ENCODE measurements around the gene FXYD3. TPM values are rescaled to one million over a fixed set of nuclear protein-coding genes. Genes with fewer than 3 reads are reported as not detected.

Gene FXYD3
- polyA plus RNA-seq (not detected in 2 replicates), polyA minus RNA-seq (not detected in 2 replicates)

- Histone ChIP-seq H3K9ac (ENCODE audit: low read length) (no peak within 1 kb of the TSS), H3K9me2 (ENCODE audit: insufficient read depth, low read length) (no peaks in the 10 kb centered on the region), H3K36me3 (ENCODE audit: insufficient read depth, low read length) (no peaks in the 10 kb centered on the region), H3K4me2 (ENCODE audit: low read length) (no peak within 1 kb of the TSS), H2AFZ (ENCODE audit: low read depth, low read length) (no peak within 1 kb of the TSS), H4K20me1 (ENCODE audit: insufficient read depth) (no peaks in the 10 kb centered on the region), H3K4me3 (ENCODE audit: low read length) (no peak within 1 kb of the TSS), H3K9me3 (ENCODE audit: low read length) (no peaks in the 10 kb centered on the region), H3K27ac (ENCODE audit: low read length) (no peak within 1 kb of the TSS), H3K79me2 (replicated peaks; ENCODE audit: insufficient read depth, low read length) (no peaks in the 10 kb centered on the region), H3F3A (ENCODE audit: insufficient read depth, low read length, poor library complexity, severe bottlenecking) (no peaks in the 10 kb centered on the region), H3K27me3 (ENCODE audit: insufficient read depth, low read depth, low read length) (no peaks in the 10 kb centered on the region)
- TF ChIP-seq TAF1 (IDR thresholded peaks at IDR 0.05; ENCODE audit: low read depth) (no peak), REST (IDR thresholded peaks at IDR 0.05; ENCODE audit: borderline replicate concordance) (no peak), SMC3 (conservative IDR thresholded peaks at IDR 0.05; ENCODE audit: poor library complexity) (no peak), CTCF (IDR thresholded peaks at IDR 0.05; ENCODE audit: poor library complexity, severe bottlenecking) (no peak), EZH2 (IDR thresholded peaks at IDR 0.05; ENCODE audit: borderline replicate concordance, insufficient read depth, low read length, poor library complexity, severe bottlenecking) (no peak), POLR2AphosphoS5 (IDR thresholded peaks at IDR 0.05) (no peak), EP300 (conservative IDR thresholded peaks at IDR 0.05; ENCODE audit: poor library complexity, severe bottlenecking) (no peak), RAD21 (conservative IDR thresholded peaks at IDR 0.05) (no peak), MXI1 (conservative IDR thresholded peaks at IDR 0.05; ENCODE audit: poor library complexity, severe bottlenecking) (no peak)
Measured at GRCh38 chr19:35115177-35115951, at the start of gene FXYD3. Gene FXYD3 (plus strand): TSS chr19:35115823. CDS start chr19:35119377, 3,554 bp downstream.

- TF ChIP-seq REST (IDR thresholded peaks at IDR 0.05; ENCODE audit: borderline replicate concordance) (no peak), EP300 (conservative IDR thresholded peaks at IDR 0.05; ENCODE audit: poor library complexity, severe bottlenecking) (no peak), CTCF (IDR thresholded peaks at IDR 0.05; ENCODE audit: poor library complexity, severe bottlenecking) (no peak), EZH2 (IDR thresholded peaks at IDR 0.05; ENCODE audit: borderline replicate concordance, insufficient read depth, low read length, poor library complexity, severe bottlenecking) (no peak), TAF1 (IDR thresholded peaks at IDR 0.05; ENCODE audit: low read depth) (no peak), MXI1 (conservative IDR thresholded peaks at IDR 0.05; ENCODE audit: poor library complexity, severe bottlenecking) (no peak), POLR2AphosphoS5 (IDR thresholded peaks at IDR 0.05) (no peak), SMC3 (conservative IDR thresholded peaks at IDR 0.05; ENCODE audit: poor library complexity) (no peak), RAD21 (conservative IDR thresholded peaks at IDR 0.05) (no peak)
- H3K4me3 ChIP-seq (ENCODE audit: low read length): no peak overlapping the region
- H3K27ac ChIP-seq (ENCODE audit: low read length): no peak overlapping the region
- no peaks in the 10 kb centered on the region for H3K9me3 ChIP-seq (ENCODE audit: low read length)
- H3K79me2 ChIP-seq (replicated peaks; ENCODE audit: insufficient read depth, low read length): no peaks in the 10 kb centered on the region
- H3K4me2 ChIP-seq (ENCODE audit: low read length): no peak overlapping the region
- H4K20me1 ChIP-seq (ENCODE audit: insufficient read depth): no peaks in the 10 kb centered on the region
- no peaks in the 10 kb centered on the region for H3K36me3 ChIP-seq (ENCODE audit: insufficient read depth, low read length)
- H2AFZ ChIP-seq (ENCODE audit: low read depth, low read length): no peak overlapping the region
- H3F3A ChIP-seq (ENCODE audit: insufficient read depth, low read length, poor library complexity, severe bottlenecking): no peaks in the 10 kb centered on the region
- H3K9me2 ChIP-seq (ENCODE audit: insufficient read depth, low read length): no peaks in the 10 kb centered on the region
- no peaks in the 10 kb centered on the region for H3K27me3 ChIP-seq (ENCODE audit: insufficient read depth, low read depth, low read length)
- no peak overlapping the region for H3K9ac ChIP-seq (ENCODE audit: low read length)
Measured at GRCh38 chr19:35066121-35066520, 49.5 kb upstream of the FXYD3 start.
